Ovary (tissue), 3 donors: ENCODE data around the gene CACNB2.

Source experiments
- POLR2A ChIP-seq: fragments of 450-650 bp; IDR thresholded peaks from one replicate; pipeline ENCODE4 v1.6.1; 2017; ENCODE audit warnings: antibody characterized with exemption, mild to moderate bottlenecking, moderate library complexity
- TF ChIP-seq, protein P1 (sequence below), 3 donors: fragments of 450-650 bp in 2 of 3; fragments of 200-600 bp in 1 of 3; IDR thresholded peaks; one replicate each; pipeline versions ENCODE4 v1.5.1 to v1.8.0; 2016 to 2022; ENCODE audit warnings: antibody characterized with exemption in 3 of 3, mild to moderate bottlenecking in 1 of 3
- donor health status: DM: no; HTN: no; CAD: no.

DNA sequence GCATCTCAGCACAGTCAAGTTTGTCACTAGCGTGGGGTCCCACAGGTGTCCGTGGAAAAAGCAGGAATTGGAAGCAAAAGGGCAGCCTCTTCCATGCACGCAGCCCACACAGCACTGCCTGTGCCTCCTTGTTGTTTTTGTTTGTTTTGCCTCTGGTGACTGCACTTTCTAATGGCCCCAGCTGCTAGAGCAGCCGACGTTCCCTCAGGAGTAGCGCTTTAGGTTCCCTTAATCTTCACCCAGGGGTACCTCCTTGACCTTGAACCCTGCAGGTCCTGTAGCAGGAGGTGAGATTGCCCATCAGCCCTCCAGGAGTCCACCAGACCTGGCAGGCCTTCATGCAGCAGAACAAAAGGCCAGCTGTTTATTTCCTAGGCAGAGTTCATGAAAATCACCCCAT lies 210.1 kb downstream of the CACNB2 start:
- TF ChIP-seq, protein P1, sequence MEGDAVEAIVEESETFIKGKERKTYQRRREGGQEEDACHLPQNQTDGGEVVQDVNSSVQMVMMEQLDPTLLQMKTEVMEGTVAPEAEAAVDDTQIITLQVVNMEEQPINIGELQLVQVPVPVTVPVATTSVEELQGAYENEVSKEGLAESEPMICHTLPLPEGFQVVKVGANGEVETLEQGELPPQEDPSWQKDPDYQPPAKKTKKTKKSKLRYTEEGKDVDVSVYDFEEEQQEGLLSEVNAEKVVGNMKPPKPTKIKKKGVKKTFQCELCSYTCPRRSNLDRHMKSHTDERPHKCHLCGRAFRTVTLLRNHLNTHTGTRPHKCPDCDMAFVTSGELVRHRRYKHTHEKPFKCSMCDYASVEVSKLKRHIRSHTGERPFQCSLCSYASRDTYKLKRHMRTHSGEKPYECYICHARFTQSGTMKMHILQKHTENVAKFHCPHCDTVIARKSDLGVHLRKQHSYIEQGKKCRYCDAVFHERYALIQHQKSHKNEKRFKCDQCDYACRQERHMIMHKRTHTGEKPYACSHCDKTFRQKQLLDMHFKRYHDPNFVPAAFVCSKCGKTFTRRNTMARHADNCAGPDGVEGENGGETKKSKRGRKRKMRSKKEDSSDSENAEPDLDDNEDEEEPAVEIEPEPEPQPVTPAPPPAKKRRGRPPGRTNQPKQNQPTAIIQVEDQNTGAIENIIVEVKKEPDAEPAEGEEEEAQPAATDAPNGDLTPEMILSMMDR (IDR thresholded peaks at IDR 0.05), result no peak
- TF ChIP-seq POLR2A, result no peak
